ENCODE results near the gene WDR36. TPM values are rescaled to one million over a fixed set of nuclear protein-coding genes. Genes with fewer than 3 reads are reported as not detected.
A peak's percentile ranks its signal among the peaks of the same experiment; 100 is the strongest.

The WDR36 gene
- total and polyA plus RNA-seq, 2 of the 13 experiments (the other 11 are each of a cell fraction or from before 2014, with no cell fraction given) = 18.2 to 40.6 TPM

GRCh38 chr5:111092062-111092853 is at the start of gene WDR36 (continued):
- TF ChIP-seq, protein P1, sequence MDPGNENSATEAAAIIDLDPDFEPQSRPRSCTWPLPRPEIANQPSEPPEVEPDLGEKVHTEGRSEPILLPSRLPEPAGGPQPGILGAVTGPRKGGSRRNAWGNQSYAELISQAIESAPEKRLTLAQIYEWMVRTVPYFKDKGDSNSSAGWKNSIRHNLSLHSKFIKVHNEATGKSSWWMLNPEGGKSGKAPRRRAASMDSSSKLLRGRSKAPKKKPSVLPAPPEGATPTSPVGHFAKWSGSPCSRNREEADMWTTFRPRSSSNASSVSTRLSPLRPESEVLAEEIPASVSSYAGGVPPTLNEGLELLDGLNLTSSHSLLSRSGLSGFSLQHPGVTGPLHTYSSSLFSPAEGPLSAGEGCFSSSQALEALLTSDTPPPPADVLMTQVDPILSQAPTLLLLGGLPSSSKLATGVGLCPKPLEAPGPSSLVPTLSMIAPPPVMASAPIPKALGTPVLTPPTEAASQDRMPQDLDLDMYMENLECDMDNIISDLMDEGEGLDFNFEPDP (CRISPR knock-in tag; conservative IDR thresholded peaks at IDR 0.05) = no peak
- TF ChIP-seq SRSF4 (IDR thresholded peaks at IDR 0.05; ENCODE audit: low read depth, low read length, poor library complexity, severe bottlenecking) = no peak
- TF ChIP-seq ZNF446 (CRISPR knock-in tag; IDR thresholded peaks at IDR 0.05) = peak; percentile 55; the same call in 1 of the 2 replicates
- no peak for TF ChIP-seq SMARCE1 (IDR thresholded peaks at IDR 0.05; ENCODE audit: borderline replicate concordance)
- no peak for TF ChIP-seq RFX1 (IDR thresholded peaks at IDR 0.05)
- peak; percentile 99 for TF ChIP-seq TARDBP (CRISPR knock-in tag; IDR thresholded peaks at IDR 0.05)
- TF ChIP-seq IKZF1 (IDR thresholded peaks at IDR 0.05) = no peak
- peak; percentile 88 for TF ChIP-seq RBM39 (IDR thresholded peaks at IDR 0.05; ENCODE audit: low read depth, low read length, poor library complexity, severe bottlenecking)
- peak; percentile 93 for TF ChIP-seq POLR2AphosphoS5 (IDR thresholded peaks at IDR 0.05; ENCODE audit: low read depth, low read length)
- no peak for TF ChIP-seq ZFP62 (CRISPR knock-in tag; IDR thresholded peaks at IDR 0.05)
- peak; percentile 80 for TF ChIP-seq FOSL2 (CRISPR knock-in tag; IDR thresholded peaks at IDR 0.05)
- TF ChIP-seq GLI4 (CRISPR knock-in tag; IDR thresholded peaks at IDR 0.05; ENCODE audit: borderline replicate concordance) = peak; percentile 81; the same call in 1 of the 2 replicates
- TF ChIP-seq, protein P2, sequence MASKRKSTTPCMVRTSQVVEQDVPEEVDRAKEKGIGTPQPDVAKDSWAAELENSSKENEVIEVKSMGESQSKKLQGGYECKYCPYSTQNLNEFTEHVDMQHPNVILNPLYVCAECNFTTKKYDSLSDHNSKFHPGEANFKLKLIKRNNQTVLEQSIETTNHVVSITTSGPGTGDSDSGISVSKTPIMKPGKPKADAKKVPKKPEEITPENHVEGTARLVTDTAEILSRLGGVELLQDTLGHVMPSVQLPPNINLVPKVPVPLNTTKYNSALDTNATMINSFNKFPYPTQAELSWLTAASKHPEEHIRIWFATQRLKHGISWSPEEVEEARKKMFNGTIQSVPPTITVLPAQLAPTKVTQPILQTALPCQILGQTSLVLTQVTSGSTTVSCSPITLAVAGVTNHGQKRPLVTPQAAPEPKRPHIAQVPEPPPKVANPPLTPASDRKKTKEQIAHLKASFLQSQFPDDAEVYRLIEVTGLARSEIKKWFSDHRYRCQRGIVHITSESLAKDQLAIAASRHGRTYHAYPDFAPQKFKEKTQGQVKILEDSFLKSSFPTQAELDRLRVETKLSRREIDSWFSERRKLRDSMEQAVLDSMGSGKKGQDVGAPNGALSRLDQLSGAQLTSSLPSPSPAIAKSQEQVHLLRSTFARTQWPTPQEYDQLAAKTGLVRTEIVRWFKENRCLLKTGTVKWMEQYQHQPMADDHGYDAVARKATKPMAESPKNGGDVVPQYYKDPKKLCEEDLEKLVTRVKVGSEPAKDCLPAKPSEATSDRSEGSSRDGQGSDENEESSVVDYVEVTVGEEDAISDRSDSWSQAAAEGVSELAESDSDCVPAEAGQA (IDR thresholded peaks at IDR 0.05; ENCODE audit: low read depth) = peak; percentile 92
- TF ChIP-seq, protein P2 (CRISPR knock-in tag; IDR thresholded peaks at IDR 0.05; ENCODE audit: borderline replicate concordance) = peak; percentile 94; the same call in 1 of the 2 replicates
- peak; percentile 99 for TF ChIP-seq BORCS8-MEF2B (CRISPR knock-in tag; IDR thresholded peaks at IDR 0.05)
- TF ChIP-seq SMYD3 (CRISPR knock-in tag; IDR thresholded peaks at IDR 0.05) = peak; percentile 95
- TF ChIP-seq SPEN (CRISPR knock-in tag; IDR thresholded peaks at IDR 0.05; ENCODE audit: low read depth) = peak; percentile 97
- TF ChIP-seq, protein P3, sequence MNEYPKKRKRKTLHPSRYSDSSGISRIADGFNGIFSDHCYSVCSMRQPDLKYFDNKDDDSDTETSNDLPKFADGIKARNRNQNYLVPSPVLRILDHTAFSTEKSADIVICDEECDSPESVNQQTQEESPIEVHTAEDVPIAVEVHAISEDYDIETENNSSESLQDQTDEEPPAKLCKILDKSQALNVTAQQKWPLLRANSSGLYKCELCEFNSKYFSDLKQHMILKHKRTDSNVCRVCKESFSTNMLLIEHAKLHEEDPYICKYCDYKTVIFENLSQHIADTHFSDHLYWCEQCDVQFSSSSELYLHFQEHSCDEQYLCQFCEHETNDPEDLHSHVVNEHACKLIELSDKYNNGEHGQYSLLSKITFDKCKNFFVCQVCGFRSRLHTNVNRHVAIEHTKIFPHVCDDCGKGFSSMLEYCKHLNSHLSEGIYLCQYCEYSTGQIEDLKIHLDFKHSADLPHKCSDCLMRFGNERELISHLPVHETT (CRISPR knock-in tag; conservative IDR thresholded peaks at IDR 0.05) = peak; percentile 91
- peak; percentile 97; the same call in 1 of the 2 replicates for TF ChIP-seq ZNF510 (CRISPR knock-in tag; IDR thresholded peaks at IDR 0.05; ENCODE audit: low read depth)
- TF ChIP-seq ZNF160 (CRISPR knock-in tag; IDR thresholded peaks at IDR 0.05) = peak; percentile 87
- TF ChIP-seq, protein P4, sequence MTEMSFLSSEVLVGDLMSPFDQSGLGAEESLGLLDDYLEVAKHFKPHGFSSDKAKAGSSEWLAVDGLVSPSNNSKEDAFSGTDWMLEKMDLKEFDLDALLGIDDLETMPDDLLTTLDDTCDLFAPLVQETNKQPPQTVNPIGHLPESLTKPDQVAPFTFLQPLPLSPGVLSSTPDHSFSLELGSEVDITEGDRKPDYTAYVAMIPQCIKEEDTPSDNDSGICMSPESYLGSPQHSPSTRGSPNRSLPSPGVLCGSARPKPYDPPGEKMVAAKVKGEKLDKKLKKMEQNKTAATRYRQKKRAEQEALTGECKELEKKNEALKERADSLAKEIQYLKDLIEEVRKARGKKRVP (CRISPR knock-in tag; IDR thresholded peaks at IDR 0.05) = peak in 1 of 2 experiments; percentile 85; a peak in 2 of 4 replicates
